DMS153 (cell line): Measurements from ENCODE around the gene CDKN3.
"Not testable (repeated sequence)": the region's sequence is repeated elsewhere in the genome, so short reads cannot be mapped to it uniquely, and the experiment has no call there.

Experiments
- DNase-seq: peaks from one replicate; lab custom pipeline; 2025; lab: John Stamatoyannopoulos, UW

CDKN3 gene

GRCh38 chr14:54370323-54371198 lies 26.2 kb upstream of the CDKN3 start:
- DNase-seq: no peak

- no peak for DNase-seq
Measured at GRCh38 chr14:54374117-54374884, 22.5 kb upstream of the CDKN3 start.

DNA sequence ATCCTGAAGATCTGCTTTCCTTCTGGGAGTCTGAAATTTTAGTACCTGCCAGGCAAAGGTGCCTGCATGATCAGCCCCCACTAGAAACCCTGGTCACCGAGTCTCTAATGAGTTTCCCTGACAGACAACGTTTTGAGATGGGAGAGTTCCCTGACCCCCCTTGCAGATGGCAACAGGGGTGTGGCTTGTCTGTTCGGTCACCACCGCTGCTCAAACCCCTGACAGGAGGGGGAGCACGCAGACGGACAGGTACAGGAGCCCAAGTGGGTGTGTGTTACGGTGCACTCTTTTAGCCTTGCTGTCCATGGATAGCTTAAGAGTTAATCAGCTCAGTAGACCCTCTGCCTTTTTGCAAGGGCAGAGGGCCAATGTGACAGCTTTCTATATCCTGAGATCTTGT lies 19.3 kb upstream of the CDKN3 start:
- DNase-seq: no peak

- not testable (repeated sequence) for DNase-seq
Measured at GRCh38 chr14:54378893-54379292, 17.9 kb upstream of the CDKN3 start.

GRCh38 chr14:54380558-54380957 lies 16.2 kb upstream of the CDKN3 start:
- not testable (repeated sequence) for DNase-seq

DNA sequence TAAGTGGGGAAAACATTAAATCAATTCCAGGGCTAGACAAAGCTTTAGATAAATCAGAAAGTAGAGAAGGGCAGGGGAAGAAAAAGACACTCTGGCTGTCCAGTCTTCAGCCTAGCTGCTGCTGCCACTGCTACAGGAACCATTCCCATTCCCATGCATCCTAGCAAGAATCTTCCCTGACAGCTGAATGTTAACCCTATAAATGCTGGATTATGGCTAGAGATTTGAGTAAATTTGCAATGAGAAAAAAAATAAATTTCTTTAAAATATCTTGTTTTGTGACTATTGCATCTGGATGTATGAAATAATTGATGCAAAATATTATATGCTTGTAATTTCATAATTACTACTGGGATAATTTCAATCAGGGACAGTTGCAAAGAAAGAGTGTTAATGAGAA lies 15.0 kb upstream of the CDKN3 start:
- DNase-seq: no peak

DNA sequence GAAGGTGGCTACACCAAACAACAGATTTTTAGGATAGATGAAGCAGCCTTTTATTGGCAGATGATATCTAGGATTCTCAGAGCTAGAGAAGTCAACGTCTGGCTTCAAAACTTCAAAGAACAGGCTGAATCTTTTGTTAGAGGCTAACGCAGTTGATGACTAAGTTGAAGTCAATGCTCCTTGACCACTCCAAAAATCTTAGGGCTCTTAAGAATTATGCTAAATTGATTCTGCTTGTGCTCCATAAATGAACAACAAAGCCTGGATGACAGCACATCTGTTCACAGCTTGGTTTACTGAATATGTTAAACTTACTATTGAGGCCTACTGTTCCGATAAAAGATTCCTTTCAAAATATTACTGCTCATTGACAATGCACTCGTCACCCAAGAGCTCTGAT lies 13.0 kb upstream of the CDKN3 start:
- DNase-seq: no peak

DNA sequence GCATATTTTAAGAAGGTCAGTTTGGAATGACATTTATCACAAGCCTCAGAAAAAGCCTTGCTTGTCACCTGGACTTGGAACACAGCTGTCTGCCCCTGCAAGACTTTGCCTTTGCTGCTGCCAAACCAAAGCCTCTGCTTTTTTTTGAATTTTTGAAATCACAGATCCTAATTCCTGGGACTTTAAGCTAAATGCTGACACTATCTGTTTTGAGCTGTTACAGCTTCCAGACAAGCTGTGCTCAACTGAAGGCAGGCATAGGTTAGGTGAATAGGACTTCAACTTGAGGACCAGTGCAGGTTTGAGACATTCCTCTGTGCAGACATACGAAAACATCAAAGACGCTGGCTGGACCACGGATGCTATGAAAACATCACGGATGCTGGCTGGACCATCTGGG lies 11.3 kb upstream of the CDKN3 start:
- DNase-seq: no peak

DNA sequence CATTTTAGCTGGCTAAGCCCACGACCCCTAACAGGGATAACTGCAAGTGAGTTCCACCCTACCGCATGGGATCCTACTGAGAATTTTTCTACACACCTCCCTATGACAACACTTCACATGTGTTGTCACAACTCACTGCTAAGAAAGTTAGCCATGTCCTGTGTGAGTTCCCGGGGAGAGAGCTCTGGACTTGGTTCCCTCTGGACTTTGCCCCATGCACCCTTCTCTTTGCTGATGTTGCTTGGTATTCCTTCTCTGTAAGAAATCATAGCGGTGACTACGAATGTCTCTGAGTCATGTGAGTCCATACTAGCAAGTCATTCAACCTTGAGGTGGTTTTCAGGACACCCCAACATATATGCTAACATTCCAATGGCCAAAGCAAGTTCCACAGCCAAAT lies 9.5 kb upstream of the CDKN3 start:
- no peak for DNase-seq

DNA sequence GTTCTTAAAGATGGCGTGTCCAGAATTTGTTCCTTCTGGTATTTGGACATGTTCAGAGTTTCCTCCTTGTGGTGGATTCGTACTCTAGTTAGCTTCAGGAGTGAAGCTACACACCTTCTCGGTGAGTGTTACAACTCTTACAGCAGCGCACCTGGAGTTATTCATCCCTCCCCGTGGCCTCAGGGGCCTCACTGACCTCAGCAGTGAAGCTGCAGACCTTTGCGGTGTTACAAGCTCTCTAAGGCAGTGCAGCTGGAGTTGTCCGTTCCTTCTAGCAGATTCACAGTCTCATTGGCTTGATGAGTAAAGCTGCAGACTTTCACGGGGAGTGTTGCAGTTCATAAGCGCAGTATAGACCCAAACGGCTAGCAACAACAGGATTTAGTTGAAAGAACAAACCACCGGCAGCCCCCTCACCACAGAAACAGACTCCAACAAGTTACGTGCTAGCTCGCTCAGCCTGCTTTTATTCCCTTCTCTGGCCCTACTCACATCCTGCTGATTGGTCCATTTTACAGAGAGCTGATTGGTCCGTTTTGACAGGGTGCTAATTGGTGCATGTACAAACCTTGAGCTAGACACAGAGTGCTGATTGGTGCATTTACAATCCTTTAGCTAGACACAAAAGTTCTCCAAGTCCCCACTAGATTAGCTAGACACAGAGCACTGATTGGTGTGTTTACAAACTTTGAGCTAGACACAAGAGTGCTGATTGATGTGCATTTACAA lies 4.5 kb upstream of the CDKN3 start:
- DNase-seq: no peak

DNA sequence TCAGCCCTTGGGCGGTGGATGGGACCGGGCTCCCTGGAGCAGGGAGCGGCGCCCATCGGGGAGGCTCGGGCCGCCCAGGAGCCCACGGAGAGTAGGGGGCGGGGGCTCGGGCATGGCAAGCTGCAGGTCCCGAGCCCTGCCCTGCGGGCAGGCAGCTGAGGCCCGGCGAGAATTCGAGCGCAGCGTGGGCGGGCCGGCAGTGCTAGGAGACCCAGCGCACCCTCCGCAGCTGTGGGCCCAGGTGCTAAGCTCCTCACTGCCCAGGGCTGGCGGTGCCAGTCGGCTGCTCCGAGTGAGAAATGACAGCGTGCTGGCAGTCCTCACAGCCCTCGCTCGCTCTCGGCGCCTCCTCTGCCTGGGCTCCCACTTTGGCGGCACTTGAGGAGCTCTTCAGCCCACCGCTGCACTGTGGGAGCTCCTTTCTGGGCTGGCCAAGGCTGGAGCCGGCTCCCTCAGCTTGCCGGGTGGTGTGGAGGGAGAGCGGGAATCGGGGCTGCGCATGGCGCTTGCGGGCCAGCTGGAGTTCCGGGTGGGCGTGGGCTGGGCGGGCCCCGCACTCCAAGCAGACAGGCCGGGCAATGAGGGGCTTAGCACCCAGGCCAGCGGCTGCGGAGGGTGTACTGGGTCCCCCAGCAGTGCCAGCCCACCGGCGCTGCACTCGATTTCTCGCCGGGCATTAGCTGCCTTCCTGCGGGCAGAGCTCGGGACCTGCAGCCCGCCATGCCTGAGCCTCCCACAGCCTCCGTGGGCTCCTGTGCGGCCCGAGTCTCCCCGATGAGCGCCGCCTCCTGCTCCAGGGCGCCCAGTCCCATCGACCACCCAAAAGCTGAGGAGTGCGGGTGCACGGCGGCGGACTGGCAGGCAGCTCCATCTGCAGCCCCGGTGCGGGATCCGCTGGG lies 3.6 kb upstream of the CDKN3 start:
- DNase-seq: not testable (repeated sequence)

- DNase-seq: no peak
Measured at GRCh38 chr14:54394596-54394995, 2.2 kb upstream of the CDKN3 start.

GRCh38 chr14:54395284-54395683 lies 1.5 kb upstream of the CDKN3 start:
- no peak for DNase-seq

DNA sequence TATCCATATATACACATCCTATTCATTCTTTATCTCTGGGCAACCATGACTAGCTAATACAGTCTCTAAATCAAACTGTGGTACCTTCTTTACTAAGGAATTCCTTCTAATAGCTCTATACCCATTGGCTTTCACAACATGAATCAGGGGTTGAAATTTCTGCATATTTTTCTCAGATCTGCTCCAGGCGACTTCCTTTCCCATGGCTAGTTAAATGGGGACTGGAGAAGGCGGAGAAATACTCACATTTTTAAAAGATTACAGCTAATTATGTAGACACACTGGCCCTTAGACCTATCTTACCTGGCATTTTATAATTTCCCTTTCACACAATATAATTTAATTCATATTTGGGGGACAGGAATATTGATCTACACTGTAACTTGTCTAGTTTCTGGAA lies 1.1 kb upstream of the CDKN3 start:
- no peak for DNase-seq

DNA sequence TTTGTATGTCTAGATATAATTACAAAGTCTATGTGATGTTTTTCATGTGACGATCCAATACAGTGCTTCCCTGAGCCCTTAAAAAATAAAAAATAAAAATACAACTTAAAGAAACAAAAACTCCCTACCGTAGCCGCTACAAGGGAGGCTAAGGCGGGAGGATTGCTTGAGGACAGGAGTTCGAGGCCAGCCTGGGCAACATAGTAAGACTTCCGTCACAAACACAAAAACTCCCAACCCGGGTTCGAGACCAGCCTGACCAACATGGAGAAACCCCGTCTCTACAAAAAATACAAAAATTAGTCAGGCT lies 669 bp upstream of the CDKN3 start:
- no peak for DNase-seq

- no peak for DNase-seq
Measured at GRCh38 chr14:54399560-54399959, 2.8 kb downstream of the CDKN3 start.

GRCh38 chr14:54403401-54404005 lies 6.7 kb downstream of the CDKN3 start:
- DNase-seq: not testable (repeated sequence)

GRCh38 chr14:54410215-54410614 lies 13.4 kb downstream of the CDKN3 start:
- DNase-seq: no peak

- no peak for DNase-seq
Measured at GRCh38 chr14:54411371-54411770, 14.6 kb downstream of the CDKN3 start.

GRCh38 chr14:54420478-54421142 lies 23.8 kb downstream of the CDKN3 start:
- DNase-seq: no peak

DNA sequence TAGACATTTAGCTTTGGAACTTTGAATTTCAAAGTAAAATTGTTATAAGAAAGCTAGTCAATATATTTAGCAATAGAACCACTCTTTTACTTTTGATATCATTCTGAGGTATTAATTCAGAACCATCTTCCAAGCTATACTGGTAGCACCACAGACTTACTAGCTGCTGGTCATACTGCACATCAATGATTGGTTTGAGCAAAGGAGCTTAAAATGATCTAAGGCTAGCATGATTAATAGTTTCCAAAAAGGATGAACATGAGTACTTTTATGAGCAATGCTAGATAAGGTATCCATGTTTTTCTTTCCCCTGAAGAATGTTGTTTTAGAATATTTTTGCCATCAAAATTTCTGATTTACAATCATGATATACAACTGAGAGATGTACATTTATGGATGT lies 27.2 kb downstream of the CDKN3 start:
- DNase-seq: no peak
